HG03457 (cell line): ENCODE measurements around the gene NHEJ1.
"Not testable (repeated sequence)": the region's sequence is repeated elsewhere in the genome, so short reads cannot be mapped to it uniquely, and the experiment has no call there.

ENCODE experiments used
- ATAC-seq: cut with Tn5 transposase; IDR thresholded peaks from one replicate; pipeline ENCODE4 v1.9.1; 2021; ENCODE audit warnings: moderate number of reproducible peaks; ENCODE audit not compliant: unreplicated experiment

Gene NHEJ1

GRCh38 chr2:219160186-219161017 lies at the start of gene NHEJ1:
Gene NHEJ1, minus strand, starts transcription at chr2:219160815. Its CDS starts 2,453 bp downstream, at chr2:219158362.
- peak; percentile 69 for ATAC-seq

- no peak for ATAC-seq
Observed at GRCh38 chr2:219209236-219210195, 48.9 kb upstream of the NHEJ1 start.

- no peak for ATAC-seq
Observed at GRCh38 chr2:219207884-219208740, 47.5 kb upstream of the NHEJ1 start.

- no peak for ATAC-seq
Observed at GRCh38 chr2:219207134-219207883, 46.7 kb upstream of the NHEJ1 start.

GRCh38 chr2:219206328-219207133 lies 45.9 kb upstream of the NHEJ1 start, which contains the start of gene ZFAND2B:
Gene ZFAND2B, plus strand, starts transcription at chr2:219206782. Its CDS starts 206 bp downstream, at chr2:219206988.
- peak; percentile 92 for ATAC-seq

- peak; percentile 10 for ATAC-seq
Observed at GRCh38 chr2:219205981-219206327, 45.3 kb upstream of the NHEJ1 start.

GRCh38 chr2:219205165-219205538 lies 44.5 kb upstream of the NHEJ1 start:
- ATAC-seq, result no peak

GRCh38 chr2:219204425-219205164 lies 44.0 kb upstream of the NHEJ1 start:
- no peak for ATAC-seq

GRCh38 chr2:219201331-219201730 lies 40.7 kb upstream of the NHEJ1 start:
- ATAC-seq, result not testable (repeated sequence)

GRCh38 chr2:219200502-219201326 lies 40.1 kb upstream of the NHEJ1 start:
- ATAC-seq, result not testable (repeated sequence)

GRCh38 chr2:219199470-219200211 lies 39.0 kb upstream of the NHEJ1 start:
- ATAC-seq, result no peak

GRCh38 chr2:219198974-219199373 lies 38.4 kb upstream of the NHEJ1 start:
- ATAC-seq, result no peak

- no peak for ATAC-seq
Observed at GRCh38 chr2:219197388-219197787, 36.8 kb upstream of the NHEJ1 start.

- ATAC-seq, result no peak
Observed at GRCh38 chr2:219186754-219187456, 26.3 kb upstream of the NHEJ1 start.

- ATAC-seq, result no peak
Observed at GRCh38 chr2:219184121-219184520, 23.5 kb upstream of the NHEJ1 start.

GRCh38 chr2:219183151-219183772 lies 22.6 kb upstream of the NHEJ1 start:
- no peak for ATAC-seq
